ENCODE results near the gene MAN1A2. TPM values are rescaled to one million over a fixed set of nuclear protein-coding genes. Genes with fewer than 3 reads are reported as not detected.

Gene MAN1A2
- total and polyA plus RNA-seq, 3 experiments from 2014 or later, result 23.1 to 26.9 (median 24.0) TPM

- POLR2A ChIA-PET, result no interaction called here
- Mint-ChIP-seq H3K27me3 (no peaks in the 10 kb centered on the region), H3K27ac (peak overlapping the region in 1 of 8 donors; percentile 55), H3K9me3 (peaks cover 0 to 4% (median 0%) of the 10 kb centered on the region in 5 donors), H3K4me1 (peaks cover 0 to 2% (median 0%) of the 10 kb centered on the region in 3 donors), H3K4me3 (no peak overlapping the region), H3K36me3 (peaks cover 40 to 71% (median 45%) of the 10 kb centered on the region in 3 donors)
- Histone ChIP-seq H3K4me1 (ENCODE audit: insufficient read depth, low read length) (no peaks in the 10 kb centered on the region), H3K36me3 (ENCODE audit: insufficient read depth, low read length) (no peaks in the 10 kb centered on the region), H3K27me3 (ENCODE audit: insufficient read depth, low read length, poor library complexity, severe bottlenecking) (no peaks in the 10 kb centered on the region), H3K9me3 (ENCODE audit: low read length) (no peaks in the 10 kb centered on the region), H3K4me3 (ENCODE audit: low read length) (no peak overlapping the region), H3K27ac (ENCODE audit: low read depth, low read length) (no peak overlapping the region)
- CTCF ChIA-PET, result no interaction called here
- no peak for DNase-seq
These were observed 114.2 kb downstream of the MAN1A2 start for GRCh38 chr1:117481410-117481809.

- Mint-ChIP-seq H3K27me3 (no peaks in the 10 kb centered on the region), H3K4me3 (no peak overlapping the region), H3K27ac (no peak overlapping the region), H3K4me1 (no peaks in the 10 kb centered on the region), H3K36me3 (peaks cover 7 to 45% (median 11%) of the 10 kb centered on the region in 3 donors), H3K9me3 (no peaks in the 10 kb centered on the region)
- ChIA-PET POLR2A (no interaction called here), CTCF (no interaction called here)
- Histone ChIP-seq H3K4me3 (ENCODE audit: low read length) (no peak overlapping the region), H3K9me3 (ENCODE audit: low read length) (no peaks in the 10 kb centered on the region), H3K27me3 (ENCODE audit: insufficient read depth, low read length, poor library complexity, severe bottlenecking) (no peaks in the 10 kb centered on the region), H3K4me1 (ENCODE audit: insufficient read depth, low read length) (no peaks in the 10 kb centered on the region), H3K36me3 (ENCODE audit: insufficient read depth, low read length) (no peaks in the 10 kb centered on the region), H3K27ac (ENCODE audit: low read depth, low read length) (no peak overlapping the region)
- DNase-seq, result no peak
These were observed 126.7 kb downstream of the MAN1A2 start for GRCh38 chr1:117493906-117494305.

DNA sequence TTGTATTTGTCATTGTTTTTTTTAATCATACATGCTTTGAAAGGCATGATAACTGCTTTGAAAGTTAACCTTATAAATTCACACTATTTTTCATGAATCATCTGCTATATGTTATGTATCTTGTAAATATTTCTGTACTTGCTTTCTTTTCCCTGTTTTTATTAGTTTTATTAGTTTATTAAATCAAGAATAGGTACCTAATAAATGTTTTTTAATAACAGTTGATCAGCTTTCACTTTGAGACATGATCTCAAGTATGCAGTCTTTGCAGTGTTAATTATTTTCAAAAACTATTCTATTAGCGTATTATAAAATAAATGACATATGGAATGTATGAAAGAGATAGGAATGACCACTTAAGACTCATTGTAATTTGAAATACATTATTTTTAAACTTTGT lies 127.8 kb downstream of the MAN1A2 start:
- Mint-ChIP-seq H3K27me3 (no peaks in the 10 kb centered on the region), H3K27ac (no peak overlapping the region), H3K36me3 (peaks cover 7 to 50% (median 13%) of the 10 kb centered on the region in 3 donors), H3K9me3 (no peaks in the 10 kb centered on the region), H3K4me1 (no peaks in the 10 kb centered on the region), H3K4me3 (no peak overlapping the region)
- DNase-seq, result no peak
- CTCF ChIA-PET, result no interaction called here
- Histone ChIP-seq H3K36me3 (ENCODE audit: insufficient read depth, low read length) (no peaks in the 10 kb centered on the region), H3K9me3 (ENCODE audit: low read length) (no peaks in the 10 kb centered on the region), H3K27me3 (ENCODE audit: insufficient read depth, low read length, poor library complexity, severe bottlenecking) (no peaks in the 10 kb centered on the region), H3K4me1 (ENCODE audit: insufficient read depth, low read length) (no peaks in the 10 kb centered on the region), H3K27ac (ENCODE audit: low read depth, low read length) (no peak overlapping the region), H3K4me3 (ENCODE audit: low read length) (no peak overlapping the region)
- POLR2A ChIA-PET, result no interaction called here

DNA sequence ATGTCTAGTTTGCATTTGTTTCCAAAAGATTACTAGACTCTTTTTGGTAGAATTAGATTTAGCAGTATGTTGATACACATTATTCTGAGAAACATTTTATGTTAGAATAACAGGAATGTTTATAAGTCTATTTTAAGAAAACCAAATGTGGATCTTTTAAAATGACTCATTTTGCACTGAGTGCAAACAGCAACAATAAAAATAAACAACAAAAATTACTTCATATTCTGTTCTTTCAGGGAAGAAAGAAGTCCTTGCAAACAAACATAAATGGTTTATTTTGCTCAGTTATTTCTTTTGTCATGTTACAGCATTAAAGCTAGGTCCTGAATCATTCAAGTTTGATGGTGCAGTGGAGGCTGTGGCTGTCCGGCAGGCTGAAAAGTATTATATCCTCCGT lies 131.8 kb downstream of the MAN1A2 start:
- peaks cover 0 to 1% of the 10 kb centered on the region in 2 donors for H3K27me3 Mint-ChIP-seq
- peaks cover 7 to 58% (median 13%) of the 10 kb centered on the region in 3 donors for H3K36me3 Mint-ChIP-seq
- H3K27ac ChIP-seq (ENCODE audit: low read depth, low read length), result no peak overlapping the region
- H3K9me3 ChIP-seq (ENCODE audit: low read length), result no peaks in the 10 kb centered on the region
- no peak overlapping the region for H3K4me3 ChIP-seq (ENCODE audit: low read length)
- H3K4me3 Mint-ChIP-seq, result no peak overlapping the region
- no peaks in the 10 kb centered on the region for H3K9me3 Mint-ChIP-seq
- no peaks in the 10 kb centered on the region for H3K27me3 ChIP-seq (ENCODE audit: insufficient read depth, low read length, poor library complexity, severe bottlenecking)
- POLR2A ChIA-PET, result no interaction called here
- DNase-seq, result no peak
- H3K4me1 Mint-ChIP-seq, result no peaks in the 10 kb centered on the region
- H3K36me3 ChIP-seq (ENCODE audit: insufficient read depth, low read length), result no peaks in the 10 kb centered on the region
- H3K27ac Mint-ChIP-seq, result no peak overlapping the region
- H3K4me1 ChIP-seq (ENCODE audit: insufficient read depth, low read length), result no peaks in the 10 kb centered on the region
- CTCF ChIA-PET, result no interaction called here

- Mint-ChIP-seq H3K27me3 (peaks cover 0 to 1% of the 10 kb centered on the region in 2 donors), H3K36me3 (peaks cover 14 to 67% (median 14%) of the 10 kb centered on the region in 3 donors), H3K9me3 (no peaks in the 10 kb centered on the region), H3K4me1 (no peaks in the 10 kb centered on the region), H3K4me3 (no peak overlapping the region), H3K27ac (no peak overlapping the region)
- DNase-seq, result no peak
- Histone ChIP-seq H3K9me3 (ENCODE audit: low read length) (no peaks in the 10 kb centered on the region), H3K27me3 (ENCODE audit: insufficient read depth, low read length, poor library complexity, severe bottlenecking) (no peaks in the 10 kb centered on the region), H3K36me3 (ENCODE audit: insufficient read depth, low read length) (peaks cover 6% of the 10 kb centered on the region), H3K4me1 (ENCODE audit: insufficient read depth, low read length) (no peaks in the 10 kb centered on the region), H3K4me3 (ENCODE audit: low read length) (no peak overlapping the region), H3K27ac (ENCODE audit: low read depth, low read length) (no peak overlapping the region)
- ChIA-PET POLR2A (no interaction called here), CTCF (no interaction called here)
These were observed 133.3 kb downstream of the MAN1A2 start for GRCh38 chr1:117500584-117500983.

GRCh38 chr1:117501281-117501680 lies 134.0 kb downstream of the MAN1A2 start:
- Mint-ChIP-seq H3K4me1 (no peaks in the 10 kb centered on the region), H3K27ac (no peak overlapping the region), H3K4me3 (no peak overlapping the region), H3K27me3 (peaks cover 0 to 1% of the 10 kb centered on the region in 2 donors), H3K9me3 (no peaks in the 10 kb centered on the region), H3K36me3 (peaks cover 13 to 67% (median 14%) of the 10 kb centered on the region in 3 donors)
- Histone ChIP-seq H3K4me3 (ENCODE audit: low read length) (no peak overlapping the region), H3K27me3 (ENCODE audit: insufficient read depth, low read length, poor library complexity, severe bottlenecking) (no peaks in the 10 kb centered on the region), H3K36me3 (ENCODE audit: insufficient read depth, low read length) (peaks cover 6% of the 10 kb centered on the region), H3K4me1 (ENCODE audit: insufficient read depth, low read length) (no peaks in the 10 kb centered on the region), H3K27ac (ENCODE audit: low read depth, low read length) (no peak overlapping the region), H3K9me3 (ENCODE audit: low read length) (no peaks in the 10 kb centered on the region)
- DNase-seq, result no peak
- POLR2A ChIA-PET, result no interaction called here
- CTCF ChIA-PET, result no interaction called here

DNA sequence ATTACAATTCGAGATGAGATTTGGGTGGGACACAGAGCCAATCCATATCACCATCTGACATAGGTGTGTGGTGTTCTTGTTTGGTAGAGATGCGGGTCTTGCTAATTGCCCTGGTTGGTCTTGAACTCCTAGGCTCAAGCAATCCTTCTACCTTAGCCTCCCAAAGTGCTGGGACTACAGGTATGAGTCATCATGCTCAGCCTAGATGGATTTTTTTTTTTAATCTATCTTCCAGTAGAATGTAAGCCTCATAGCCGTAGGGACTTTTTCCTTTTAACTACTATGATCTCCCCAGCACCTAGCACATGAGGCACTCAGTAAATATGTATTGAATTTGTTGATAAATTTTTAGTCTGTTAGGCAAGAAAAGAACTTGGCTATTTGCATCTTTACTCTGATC lies 144.0 kb downstream of the MAN1A2 start:
- H3K9me3 Mint-ChIP-seq, result no peaks in the 10 kb centered on the region
- ChIA-PET CTCF (interaction anchor here (2.8 to 4.5 kb wide), 2 partner anchors 163 to 248 kb away, joined by 7 to 35 read pairs; no protein-coding TSS in a partner anchor), POLR2A (no interaction called here)
- Histone ChIP-seq H3K4me3 (ENCODE audit: low read length) (no peak overlapping the region), H3K27me3 (ENCODE audit: insufficient read depth, low read length, poor library complexity, severe bottlenecking) (no peaks in the 10 kb centered on the region), H3K9me3 (ENCODE audit: low read length) (no peaks in the 10 kb centered on the region), H3K4me1 (ENCODE audit: insufficient read depth, low read length) (no peaks in the 10 kb centered on the region), H3K36me3 (ENCODE audit: insufficient read depth, low read length) (no peaks in the 10 kb centered on the region), H3K27ac (ENCODE audit: low read depth, low read length) (no peak overlapping the region)
- H3K27ac Mint-ChIP-seq, result peak overlapping the region in 1 of 8 donors; percentile 44
- no peaks in the 10 kb centered on the region for H3K27me3 Mint-ChIP-seq
- H3K4me1 Mint-ChIP-seq, result no peaks in the 10 kb centered on the region
- H3K4me3 Mint-ChIP-seq, result no peak overlapping the region
- H3K36me3 Mint-ChIP-seq, result peaks cover 0 to 37% (median 13%) of the 10 kb centered on the region in 3 donors
- DNase-seq, result no peak

DNA sequence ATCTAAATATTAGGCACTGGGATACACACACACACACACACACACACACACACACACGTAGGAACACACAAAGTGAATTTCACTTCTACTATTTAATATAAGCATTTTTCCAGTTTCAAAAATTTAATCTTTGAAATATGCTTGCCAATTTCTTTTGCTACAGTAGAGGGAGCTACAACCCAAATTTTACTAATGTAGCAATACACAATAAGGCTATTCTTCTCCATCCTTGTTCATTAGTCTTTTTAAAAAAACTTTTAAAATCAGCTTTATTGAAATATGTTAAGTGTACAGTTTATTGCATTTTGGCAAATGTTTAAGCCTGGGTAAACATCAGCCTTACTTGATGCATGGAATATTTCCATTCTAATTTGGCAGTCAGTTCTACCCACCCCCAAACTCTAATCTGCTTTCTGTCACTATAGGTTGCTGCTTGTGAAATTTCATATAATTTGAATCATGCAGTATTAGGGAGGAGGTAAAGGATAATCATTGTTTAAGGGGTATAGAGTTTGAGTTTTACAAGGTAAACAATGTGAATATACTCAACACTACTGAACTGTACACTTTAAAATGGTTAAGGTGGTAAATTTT lies 145.6 kb downstream of the MAN1A2 start:
- ChIA-PET CTCF (interaction anchor here (1.1 to 4.5 kb wide), 8 partner anchors 150 to 246 kb away, joined by 3 to 35 read pairs (median 6); no protein-coding TSS in a partner anchor), POLR2A (no interaction called here)
- Mint-ChIP-seq H3K4me3 (no peak overlapping the region), H3K27ac (no peak overlapping the region), H3K36me3 (peaks cover 0 to 33% (median 15%) of the 10 kb centered on the region in 3 donors), H3K4me1 (no peaks in the 10 kb centered on the region), H3K27me3 (no peaks in the 10 kb centered on the region), H3K9me3 (no peaks in the 10 kb centered on the region)
- Histone ChIP-seq H3K27ac (ENCODE audit: low read depth, low read length) (no peak overlapping the region), H3K36me3 (ENCODE audit: insufficient read depth, low read length) (no peaks in the 10 kb centered on the region), H3K4me3 (ENCODE audit: low read length) (no peak overlapping the region), H3K9me3 (ENCODE audit: low read length) (no peaks in the 10 kb centered on the region), H3K27me3 (ENCODE audit: insufficient read depth, low read length, poor library complexity, severe bottlenecking) (no peaks in the 10 kb centered on the region), H3K4me1 (ENCODE audit: insufficient read depth, low read length) (no peaks in the 10 kb centered on the region)
- DNase-seq, result peak in 2 of 5 donors; percentile 10 to 13

All from CD8-positive, alpha-beta memory T cell (primary cell).